Ecto neural progenitor cell (in vitro differentiated cells): ENCODE results near the gene SSTR4.

ENCODE experiments used
- DNase-seq: peaks from one replicate; pipeline ENCODE4 v3.0.0-alpha.2; 2018; ENCODE audit warnings: low spot score

Gene SSTR4

GRCh38 chr20:23086931-23087411 is 51.9 kb downstream of the SSTR4 start:
- DNase-seq, result no peak

DNA sequence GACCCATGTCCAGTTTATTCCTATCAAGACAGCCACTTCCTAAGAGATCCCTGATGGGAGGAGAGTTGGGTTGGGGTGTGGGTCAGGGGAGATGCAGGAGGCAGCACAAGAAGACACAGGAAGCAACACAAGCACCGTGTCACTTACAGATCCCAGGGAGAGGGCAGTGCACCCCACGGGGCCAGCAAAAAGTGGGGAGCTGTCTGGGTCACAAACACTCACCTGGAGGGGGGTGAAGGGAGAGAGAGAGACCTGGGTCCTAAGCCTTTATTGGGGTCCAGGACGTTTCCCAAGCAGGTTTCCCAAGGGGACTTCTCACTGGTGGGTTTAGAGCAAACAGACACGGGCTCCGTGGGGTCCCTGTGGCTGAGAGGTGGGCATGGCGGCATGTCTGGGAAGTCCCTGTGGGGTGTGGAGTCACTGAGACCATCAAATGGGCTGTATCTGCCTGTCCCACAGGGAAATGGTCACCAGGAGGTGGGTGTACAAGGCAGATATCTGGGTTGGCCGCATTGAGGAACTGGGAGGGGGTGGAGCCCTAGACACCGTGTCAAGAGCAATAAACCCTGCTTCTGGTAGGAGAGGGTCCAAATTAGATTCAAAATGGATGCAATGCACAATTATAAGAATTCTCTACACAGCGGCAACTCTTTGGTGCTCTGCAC is 52.6 kb downstream of the SSTR4 start:
- no peak for DNase-seq
